T-helper 2 cell treated with Interferon-gamma antibody and Interleukin-4, amounts not matched to agents 5 μg/mL and 100 μg/mL, for 36 hours (primary cell): Measurements from ENCODE around the gene CNPY4.
"Not testable (repeated sequence)": the region's sequence is repeated elsewhere in the genome, so short reads cannot be mapped to it uniquely, and the experiment has no call there.

Experiments used
- DNase-seq: peaks from one replicate; pipeline ENCODE4 v3.0.0; 2021; ENCODE audit warnings: low spot score
- H3K27ac Mint-ChIP-seq: one replicate; pipeline ENCODE4 v1.8.0; 2021; ENCODE audit warnings: mild to moderate bottlenecking, mixed read lengths
- H3K27me3 Mint-ChIP-seq: one replicate; pipeline ENCODE4 v1.8.0; 2021; ENCODE audit warnings: low read depth, mixed read lengths
- H3K36me3 Mint-ChIP-seq: one replicate; pipeline ENCODE4 v1.8.0; 2021; ENCODE audit warnings: low read depth, mixed read lengths
- H3K4me1 Mint-ChIP-seq: one replicate; pipeline ENCODE4 v1.8.0; 2021; ENCODE audit warnings: low read depth, mixed read lengths
- H3K4me3 Mint-ChIP-seq: one replicate; pipeline ENCODE4 v1.8.0; 2022; ENCODE audit warnings: mild to moderate bottlenecking, moderate library complexity, mixed read lengths
- H3K9me3 Mint-ChIP-seq: one replicate; pipeline ENCODE4 v1.8.0; 2021; ENCODE audit warnings: mixed read lengths

CNPY4 gene

GRCh38 chr7:100130608-100131453, 11.4 kb downstream of the CNPY4 start:
- Mint-ChIP-seq H3K4me3 (peak overlapping the region; percentile 24), H3K27ac (no peak overlapping the region), H3K9me3 (no peaks in the 10 kb centered on the region), H3K36me3 (no peaks in the 10 kb centered on the region), H3K4me1 (peaks cover 8% of the 10 kb centered on the region), H3K27me3 (peaks cover 2% of the 10 kb centered on the region)
- DNase-seq: peak; percentile 75

GRCh38 chr7:100132126-100132525, 12.7 kb downstream of the CNPY4 start:
- Mint-ChIP-seq H3K4me1 (peaks cover 8% of the 10 kb centered on the region), H3K36me3 (no peaks in the 10 kb centered on the region), H3K9me3 (no peaks in the 10 kb centered on the region), H3K27me3 (peaks cover 2% of the 10 kb centered on the region), H3K27ac (no peak overlapping the region), H3K4me3 (no peak overlapping the region)
- no peak for DNase-seq

GRCh38 chr7:100132697-100133151, 13.3 kb downstream of the CNPY4 start:
- H3K4me1 Mint-ChIP-seq: peaks cover 10% of the 10 kb centered on the region
- H3K27ac Mint-ChIP-seq: no peak overlapping the region
- no peaks in the 10 kb centered on the region for H3K9me3 Mint-ChIP-seq
- no peaks in the 10 kb centered on the region for H3K36me3 Mint-ChIP-seq
- peaks cover 2% of the 10 kb centered on the region for H3K27me3 Mint-ChIP-seq
- peak; percentile 54 for DNase-seq
- H3K4me3 Mint-ChIP-seq: no peak overlapping the region

GRCh38 chr7:100137851-100138760, 18.7 kb downstream of the CNPY4 start:
- H3K9me3 Mint-ChIP-seq: no peaks in the 10 kb centered on the region
- no peaks in the 10 kb centered on the region for H3K36me3 Mint-ChIP-seq
- DNase-seq: no peak
- H3K4me3 Mint-ChIP-seq: no peak overlapping the region
- H3K4me1 Mint-ChIP-seq: peaks cover 16% of the 10 kb centered on the region
- peak overlapping the region; percentile 56 for H3K27ac Mint-ChIP-seq
- peaks cover 2% of the 10 kb centered on the region for H3K27me3 Mint-ChIP-seq

GRCh38 chr7:100141555-100141949, 22.1 kb downstream of the CNPY4 start:
- Mint-ChIP-seq H3K9me3 (no peaks in the 10 kb centered on the region), H3K4me3 (no peak overlapping the region), H3K27ac (peak overlapping the region; percentile 34)

GRCh38 chr7:100142461-100142860, 23.0 kb downstream of the CNPY4 start:
- no peak overlapping the region for H3K4me3 Mint-ChIP-seq
- H3K36me3 Mint-ChIP-seq: no peaks in the 10 kb centered on the region
- no peaks in the 10 kb centered on the region for H3K9me3 Mint-ChIP-seq

More at GRCh38 chr7:100141555-100141949, 22.1 kb downstream of the CNPY4 start:
- H3K27me3 Mint-ChIP-seq: no peaks in the 10 kb centered on the region
- H3K36me3 Mint-ChIP-seq: no peaks in the 10 kb centered on the region
- no peak for DNase-seq
- peaks cover 18% of the 10 kb centered on the region for H3K4me1 Mint-ChIP-seq

GRCh38 chr7:100146350-100146749, 26.9 kb downstream of the CNPY4 start:
- not testable (repeated sequence) for H3K27me3 Mint-ChIP-seq, H3K27ac Mint-ChIP-seq, H3K9me3 Mint-ChIP-seq, H3K4me3 Mint-ChIP-seq, DNase-seq
- H3K4me1 Mint-ChIP-seq: peaks cover 22% of the 10 kb centered on the region
- H3K36me3 Mint-ChIP-seq: peaks cover 12% of the 10 kb centered on the region

More at GRCh38 chr7:100142461-100142860, 23.0 kb downstream of the CNPY4 start:
- peaks cover 18% of the 10 kb centered on the region for H3K4me1 Mint-ChIP-seq
- no peak for DNase-seq
- no peaks in the 10 kb centered on the region for H3K27me3 Mint-ChIP-seq
- no peak overlapping the region for H3K27ac Mint-ChIP-seq

GRCh38 chr7:100147278-100147677, 27.8 kb downstream of the CNPY4 start:
- H3K4me1 Mint-ChIP-seq: peaks cover 24% of the 10 kb centered on the region
- H3K27me3 Mint-ChIP-seq: no peaks in the 10 kb centered on the region
- DNase-seq: no peak
- no peak overlapping the region for H3K27ac Mint-ChIP-seq
- peaks cover 19% of the 10 kb centered on the region for H3K36me3 Mint-ChIP-seq
- H3K9me3 Mint-ChIP-seq: no peaks in the 10 kb centered on the region
- no peak overlapping the region for H3K4me3 Mint-ChIP-seq

GRCh38 chr7:100148225-100148558, 28.8 kb downstream of the CNPY4 start:
- Mint-ChIP-seq H3K4me1 (peaks cover 30% of the 10 kb centered on the region), H3K4me3 (peak overlapping the region; percentile 99), H3K27ac (peak overlapping the region; percentile 98), H3K36me3 (peaks cover 23% of the 10 kb centered on the region), H3K27me3 (no peaks in the 10 kb centered on the region), H3K9me3 (no peaks in the 10 kb centered on the region)
- no peak for DNase-seq

GRCh38 chr7:100148559-100149328, 29.3 kb downstream of the CNPY4 start, which contains the start of gene LAMTOR4:
Gene LAMTOR4, plus strand, starts transcription at chr7:100148918. Its CDS starts 55 bp downstream, at chr7:100148973.
- Mint-ChIP-seq H3K4me3 (peak within 1 kb of the TSS; percentile 99), H3K27me3 (no peaks in the 10 kb centered on the region), H3K4me1 (peaks cover 30% of the 10 kb centered on the region), H3K27ac (peak within 1 kb of the TSS; percentile 98), H3K36me3 (peaks cover 27% of the 10 kb centered on the region), H3K9me3 (no peaks in the 10 kb centered on the region)
- peak; percentile 99 for DNase-seq

- no peaks in the 10 kb centered on the region for H3K27me3 Mint-ChIP-seq
- H3K9me3 Mint-ChIP-seq: no peaks in the 10 kb centered on the region
- H3K4me3 Mint-ChIP-seq: no peak overlapping the region
- H3K4me1 Mint-ChIP-seq: peaks cover 32% of the 10 kb centered on the region
- peaks cover 49% of the 10 kb centered on the region for H3K36me3 Mint-ChIP-seq
- H3K27ac Mint-ChIP-seq: peak overlapping the region; percentile 37
- no peak for DNase-seq
Observed at GRCh38 chr7:100152404-100152803, 33.0 kb downstream of the CNPY4 start.

- peaks cover 53% of the 10 kb centered on the region for H3K36me3 Mint-ChIP-seq
- H3K4me3 Mint-ChIP-seq: no peak overlapping the region
Observed at GRCh38 chr7:100152937-100153666, 33.7 kb downstream of the CNPY4 start.

More at GRCh38 chr7:100152937-100153666, 33.7 kb downstream of the CNPY4 start:
- Mint-ChIP-seq H3K9me3 (no peaks in the 10 kb centered on the region), H3K27ac (no peak overlapping the region), H3K27me3 (no peaks in the 10 kb centered on the region), H3K4me1 (peaks cover 35% of the 10 kb centered on the region)
- DNase-seq: no peak
